HG02571 (cell line): ENCODE results near the gene MAGI1.

ENCODE experiments used
- ATAC-seq: cut with Tn5 transposase; IDR thresholded peaks from one replicate; pipeline ENCODE4 v1.9.1; 2021; ENCODE audit warnings: mild to moderate bottlenecking, moderate library complexity; ENCODE audit not compliant: unreplicated experiment

The MAGI1 gene

GRCh38 chr3:65854606-65855304 lies 184.0 kb downstream of the MAGI1 start:
- ATAC-seq = no peak

- no peak for ATAC-seq
These were observed 186.9 kb downstream of the MAGI1 start for GRCh38 chr3:65851827-65852226.

GRCh38 chr3:65850261-65850660 lies 188.5 kb downstream of the MAGI1 start:
- ATAC-seq = no peak

GRCh38 chr3:65848024-65848423 lies 190.7 kb downstream of the MAGI1 start:
- ATAC-seq = no peak

- ATAC-seq = no peak
These were observed 191.8 kb downstream of the MAGI1 start for GRCh38 chr3:65846936-65847335.

GRCh38 chr3:65844370-65844769 lies 194.3 kb downstream of the MAGI1 start:
- ATAC-seq = no peak

- ATAC-seq = no peak
These were observed 195.0 kb downstream of the MAGI1 start for GRCh38 chr3:65843732-65844131.

- no peak for ATAC-seq
These were observed 201.1 kb downstream of the MAGI1 start for GRCh38 chr3:65837604-65838003.

GRCh38 chr3:65836047-65836446 lies 202.7 kb downstream of the MAGI1 start:
- no peak for ATAC-seq

GRCh38 chr3:65833761-65834505 lies 204.8 kb downstream of the MAGI1 start:
- ATAC-seq = no peak

- no peak for ATAC-seq
These were observed 206.8 kb downstream of the MAGI1 start for GRCh38 chr3:65831733-65832425.

- ATAC-seq = no peak
These were observed 207.6 kb downstream of the MAGI1 start for GRCh38 chr3:65830948-65831732.

GRCh38 chr3:65829228-65829627 lies 209.5 kb downstream of the MAGI1 start:
- ATAC-seq = no peak

GRCh38 chr3:65828706-65829105 lies 210.0 kb downstream of the MAGI1 start:
- no peak for ATAC-seq

- no peak for ATAC-seq
These were observed 211.6 kb downstream of the MAGI1 start for GRCh38 chr3:65827076-65827475.

GRCh38 chr3:65824166-65824565 lies 214.6 kb downstream of the MAGI1 start:
- no peak for ATAC-seq

- no peak for ATAC-seq
These were observed 218.1 kb downstream of the MAGI1 start for GRCh38 chr3:65820600-65820999.

GRCh38 chr3:65819896-65820295 lies 218.8 kb downstream of the MAGI1 start:
- no peak for ATAC-seq

- ATAC-seq = no peak
These were observed 221.1 kb downstream of the MAGI1 start for GRCh38 chr3:65817553-65818126.

GRCh38 chr3:65816208-65816607 lies 222.5 kb downstream of the MAGI1 start:
- no peak for ATAC-seq
